Tibial artery (tissue), 4 donors: ENCODE measurements around the gene SLC2A2.

ENCODE experiments used
- DNase-seq, 2 donors: peaks; one replicate each; pipeline ENCODE4 v3.0.0-alpha.2; 2019
- H3K27ac ChIP-seq, 2 donors: fragments of 200-600 bp; sonication (generic) in 1 of 2; 1 replicate in 1 of 2; 2 replicates in 1 of 2; pipeline ENCODE4 v1.5.1; 2018 to 2019; ENCODE audit warnings: mild to moderate bottlenecking in 1 of 2
- H3K27me3 ChIP-seq, 2 donors: fragments of 200-600 bp; sonication (generic) in 1 of 2; one replicate each; pipeline versions ENCODE4 v1.5.1 to v1.6.0; 2016 to 2019
- H3K36me3 ChIP-seq, 3 donors: fragments of 200-600 bp; sonication (generic) in 2 of 3; one replicate each; pipeline ENCODE4 v1.5.1; 2016 to 2019; ENCODE audit warnings: mild to moderate bottlenecking in 2 of 3
- H3K4me1 ChIP-seq, 4 donors: fragments of 200-600 bp; sonication (generic) in 2 of 4; 1 replicate in 3 of 4; 2 replicates in 1 of 4; pipeline ENCODE4 v1.5.1; 2016 to 2019
- H3K4me3 ChIP-seq, 2 donors: fragments of 200-600 bp; sonication (generic) in 1 of 2; 1 replicate in 1 of 2; 2 replicates in 1 of 2; pipeline ENCODE4 v1.5.1; 2018 to 2019; ENCODE audit warnings: mild to moderate bottlenecking in 2 of 2
- H3K9me3 ChIP-seq, 3 donors: fragments of 200-600 bp; sonication (generic) in 1 of 3; one replicate each; pipeline ENCODE4 v1.5.1; 2016 to 2019
- intact Hi-C: fragments of 100-400 bp; cut with DNase I; formaldehyde crosslinking; loops from one replicate; pipeline ENCODE4 v1.15.0; 2023; ENCODE audit warnings: low total_unique reads
- TF ChIP-seq, protein P1 (sequence below), 2 experiments: fragments of 200-600 bp in 1 of 2; fragments of 450-650 bp in 1 of 2; IDR thresholded peaks; one replicate each; pipeline ENCODE4 v1.5.1; 2017 to 2019; ENCODE audit warnings: antibody characterized with exemption in 2 of 2, mild to moderate bottlenecking in 1 of 2, moderate library complexity in 1 of 2

SLC2A2 gene

GRCh38 chr3:170985304-170985703 lies 41.2 kb downstream of the SLC2A2 start:
- no peak for DNase-seq
- no peaks in the 10 kb centered on the region for H3K27me3 ChIP-seq
- H3K4me1 ChIP-seq, result no peaks in the 10 kb centered on the region
- H3K4me3 ChIP-seq, result no peak overlapping the region
- H3K36me3 ChIP-seq, result no peaks in the 10 kb centered on the region
- intact Hi-C loops, result no loop called here
- no peak overlapping the region for H3K27ac ChIP-seq
- TF ChIP-seq, protein P1, sequence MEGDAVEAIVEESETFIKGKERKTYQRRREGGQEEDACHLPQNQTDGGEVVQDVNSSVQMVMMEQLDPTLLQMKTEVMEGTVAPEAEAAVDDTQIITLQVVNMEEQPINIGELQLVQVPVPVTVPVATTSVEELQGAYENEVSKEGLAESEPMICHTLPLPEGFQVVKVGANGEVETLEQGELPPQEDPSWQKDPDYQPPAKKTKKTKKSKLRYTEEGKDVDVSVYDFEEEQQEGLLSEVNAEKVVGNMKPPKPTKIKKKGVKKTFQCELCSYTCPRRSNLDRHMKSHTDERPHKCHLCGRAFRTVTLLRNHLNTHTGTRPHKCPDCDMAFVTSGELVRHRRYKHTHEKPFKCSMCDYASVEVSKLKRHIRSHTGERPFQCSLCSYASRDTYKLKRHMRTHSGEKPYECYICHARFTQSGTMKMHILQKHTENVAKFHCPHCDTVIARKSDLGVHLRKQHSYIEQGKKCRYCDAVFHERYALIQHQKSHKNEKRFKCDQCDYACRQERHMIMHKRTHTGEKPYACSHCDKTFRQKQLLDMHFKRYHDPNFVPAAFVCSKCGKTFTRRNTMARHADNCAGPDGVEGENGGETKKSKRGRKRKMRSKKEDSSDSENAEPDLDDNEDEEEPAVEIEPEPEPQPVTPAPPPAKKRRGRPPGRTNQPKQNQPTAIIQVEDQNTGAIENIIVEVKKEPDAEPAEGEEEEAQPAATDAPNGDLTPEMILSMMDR (IDR thresholded peaks at IDR 0.05), result no peak
- H3K9me3 ChIP-seq, result no peaks in the 10 kb centered on the region

- intact Hi-C loops, result no loop called here
- no peak for DNase-seq
- no peaks in the 10 kb centered on the region for H3K27me3 ChIP-seq
- TF ChIP-seq, protein P1 (IDR thresholded peaks at IDR 0.05), result no peak
- H3K4me1 ChIP-seq, result no peaks in the 10 kb centered on the region
- no peak overlapping the region for H3K27ac ChIP-seq
- H3K36me3 ChIP-seq, result no peaks in the 10 kb centered on the region
- H3K4me3 ChIP-seq, result no peak overlapping the region
- H3K9me3 ChIP-seq, result no peaks in the 10 kb centered on the region
Observed at GRCh38 chr3:170982733-170983132, 43.8 kb downstream of the SLC2A2 start.

- no peaks in the 10 kb centered on the region for H3K36me3 ChIP-seq
- H3K9me3 ChIP-seq, result no peaks in the 10 kb centered on the region
- TF ChIP-seq, protein P1 (IDR thresholded peaks at IDR 0.05), result no peak
- no peak overlapping the region for H3K27ac ChIP-seq
- no peaks in the 10 kb centered on the region for H3K27me3 ChIP-seq
- H3K4me3 ChIP-seq, result no peak overlapping the region
- intact Hi-C loops, result no loop called here
- DNase-seq, result no peak
- no peaks in the 10 kb centered on the region for H3K4me1 ChIP-seq
Observed at GRCh38 chr3:170980399-170980798, 46.1 kb downstream of the SLC2A2 start.

DNA sequence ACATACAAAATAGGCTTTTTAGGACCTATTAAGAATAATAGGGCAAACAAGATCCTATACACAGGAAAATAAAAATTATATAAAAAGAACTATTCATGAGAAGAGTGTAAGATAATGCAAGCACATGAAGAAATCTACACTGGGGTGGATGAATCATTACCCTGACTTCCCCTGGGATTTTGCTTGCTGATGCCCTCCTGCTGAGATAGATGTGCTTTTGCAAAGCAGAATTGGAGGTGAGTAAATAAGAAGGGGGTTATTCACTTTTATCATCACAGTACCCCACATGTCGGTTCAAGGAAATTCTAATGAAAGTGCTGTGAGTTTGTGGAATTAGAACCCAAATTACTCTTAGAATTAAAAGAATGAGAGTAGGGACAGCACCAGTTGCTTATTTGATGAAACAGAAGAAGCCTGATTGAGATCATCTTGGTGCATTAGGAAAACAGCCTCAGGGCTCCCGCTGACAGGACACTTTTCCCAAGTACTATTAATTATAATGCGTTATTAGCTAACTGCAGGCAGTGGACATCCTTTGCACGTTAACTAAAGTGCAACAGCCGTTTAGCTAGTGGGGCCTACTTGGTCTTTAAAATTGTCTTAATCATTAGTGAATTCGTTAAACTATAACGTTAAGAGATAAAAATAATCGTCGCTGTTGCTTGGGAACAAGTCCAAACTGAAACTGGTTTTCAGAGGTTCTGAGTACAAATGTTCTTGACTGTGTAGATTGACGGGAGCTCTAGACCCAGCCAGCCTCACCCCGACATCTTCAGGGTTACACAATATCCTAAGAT lies 48.4 kb downstream of the SLC2A2 start:
- Histone ChIP-seq H3K36me3 (no peaks in the 10 kb centered on the region), H3K4me3 (no peak overlapping the region), H3K4me1 (no peaks in the 10 kb centered on the region), H3K27ac (no peak overlapping the region), H3K27me3 (no peaks in the 10 kb centered on the region), H3K9me3 (no peaks in the 10 kb centered on the region)
- intact Hi-C loops, result no loop called here
- no peak for DNase-seq
- TF ChIP-seq, protein P1 (IDR thresholded peaks at IDR 0.05), result no peak

GRCh38 chr3:170976190-170976519 lies 50.4 kb downstream of the SLC2A2 start:
- no peak for DNase-seq
- Histone ChIP-seq H3K27ac (no peak overlapping the region), H3K9me3 (no peaks in the 10 kb centered on the region), H3K4me3 (no peak overlapping the region), H3K27me3 (no peaks in the 10 kb centered on the region), H3K4me1 (no peaks in the 10 kb centered on the region), H3K36me3 (no peaks in the 10 kb centered on the region)
- TF ChIP-seq, protein P1 (IDR thresholded peaks at IDR 0.05), result no peak
- intact Hi-C loops, result no loop called here
